ENCODE results near the gene LDLRAD2.

- TF ChIP-seq EZH2 (IDR thresholded peaks at IDR 0.05) (no peak), RAD21 (IDR thresholded peaks at IDR 0.05; ENCODE audit: low read depth) (no peak), FOSL1 (IDR thresholded peaks at IDR 0.05; ENCODE audit: low read depth) (no peak), ZNF274 (IDR thresholded peaks at IDR 0.05; ENCODE audit: low read depth, low read length) (no peak), CTCF (IDR thresholded peaks at IDR 0.05 in 2 of 3, conservative IDR thresholded peaks at IDR 0.05 in 1 of 3; ENCODE audit: borderline replicate concordance in 1 of 3, insufficient read depth in 1 of 3, low read depth in 2 of 3, low read length in 2 of 3) (no peak), TCF7L2 (IDR thresholded peaks at IDR 0.05; ENCODE audit: borderline replicate concordance, extremely low read depth, insufficient read depth, insufficient read length) (no peak), POLR2A (IDR thresholded peaks at IDR 0.05; ENCODE audit: borderline replicate concordance, extremely low read depth, insufficient read depth, insufficient read length) (no peak), ZBTB33 (IDR thresholded peaks at IDR 0.05; ENCODE audit: extremely low read depth, insufficient replicate concordance, low read length) (no peak), CEBPB (IDR thresholded peaks at IDR 0.05; ENCODE audit: low read depth) (no peak)
Measured at GRCh38 chr1:21847223-21848205, 35.4 kb downstream of the LDLRAD2 start.

Data from HCT116 (cell line).